B cell (primary cell): Measurements from ENCODE around the gene GRID1. TPM values are rescaled to one million over a fixed set of nuclear protein-coding genes. Genes with fewer than 3 reads are reported as not detected.

Source experiments
- ATAC-seq: fragments of 200-7000 bp; cut with Tn5 transposase; one replicate; pipeline ENCODE4 v1.10.0; 2021; ENCODE audit warnings: low read depth, mild to moderate bottlenecking, moderate number of reproducible peaks, moderate library complexity
- CTCF ChIA-PET: fragments of 350-600 bp; sonication (Branson Sonifier 250); formaldehyde crosslinking; loops from one replicate; lab custom pipeline; 2021; ENCODE audit warnings: antibody characterized with exemption, inconsistent platforms; lab: Charles Lee
- POLR2A ChIA-PET: fragments of 350-600 bp; sonication (Branson Sonifier 250); formaldehyde crosslinking; loops from one replicate; lab custom pipeline; 2021; ENCODE audit warnings: antibody characterized with exemption; lab: Charles Lee
- DNase-seq: peaks from one replicate; pipeline ENCODE4 v3.0.0; 2013
- H2AFZ ChIP-seq: 2 replicates; pipeline ENCODE4 v1.6.1; 2012; ENCODE audit warnings: mild to moderate bottlenecking, low read depth, low read length; ENCODE audit not compliant: insufficient read depth, poor library complexity, severe bottlenecking
- H3K27ac ChIP-seq, 2 donors: 1 replicate in 1 of 2; 2 replicates in 1 of 2; pipeline ENCODE4 v1.5.1; 2012 to 2013; ENCODE audit warnings: low read length in 2 of 2, mild to moderate bottlenecking in 2 of 2, moderate library complexity in 1 of 2
- H3K27me3 ChIP-seq, 4 experiments: fragments of 200-600 bp in 1 of 4; sonication (generic) in 1 of 4; replicated peaks in 1 of 4; 1 replicate in 2 of 4; 2 replicates in 2 of 4; pipeline versions ENCODE4 v1.6.1 to v1.7.0; 2013 to 2016; ENCODE audit warnings: low read length in 3 of 4, mild to moderate bottlenecking in 2 of 4, mixed read lengths in 1 of 4, moderate library complexity in 1 of 4; ENCODE audit not compliant: insufficient read depth in 4 of 4, control insufficient read depth in 3 of 4; ENCODE audit errors: control extremely low read depth in 1 of 4
- H3K36me3 ChIP-seq, 2 experiments: replicated peaks in 1 of 2; 1 replicate in 1 of 2; 2 replicates in 1 of 2; pipeline versions ENCODE4 v1.6.1 to v1.7.1; 2013; ENCODE audit warnings: low read length in 1 of 2; ENCODE audit not compliant: insufficient read depth in 2 of 2, control insufficient read depth in 1 of 2; ENCODE audit errors: control extremely low read depth in 1 of 2, extremely low read depth in 1 of 2
- H3K4me1 ChIP-seq, 2 donors: fragments of 200-600 bp in 1 of 2; sonication (generic) in 1 of 2; 1 replicate in 1 of 2; 2 replicates in 1 of 2; pipeline versions ENCODE4 v1.5.1 to v1.6.1; 2013 to 2017; ENCODE audit warnings: low read length in 2 of 2; ENCODE audit not compliant: control insufficient read depth in 2 of 2, insufficient read depth in 2 of 2
- H3K4me2 ChIP-seq: replicated peaks from 2 replicates; pipeline ENCODE3; 2012; ENCODE audit warnings: mild to moderate bottlenecking, low read depth, low read length; ENCODE audit not compliant: poor library complexity, severe bottlenecking
- H3K4me3 ChIP-seq, 5 experiments: fragments of 200-600 bp in 1 of 5; sonication (generic) in 1 of 5; 1 replicate in 3 of 5; 2 replicates in 2 of 5; pipeline versions ENCODE4 v1.5.1 to v1.7.0; 2011 to 2016; ENCODE audit warnings: low read length in 4 of 5, mild to moderate bottlenecking in 4 of 5, low read depth in 2 of 5, control low read depth in 1 of 5, moderate library complexity in 1 of 5; ENCODE audit not compliant: insufficient read depth in 1 of 5; ENCODE audit errors: control extremely low read depth in 1 of 5, extremely low read depth in 1 of 5
- H3K79me2 ChIP-seq: fragments of 200-600 bp; sonication (generic); one replicate; pipeline ENCODE4 v1.6.0; 2016; ENCODE audit warnings: low read length; ENCODE audit not compliant: control insufficient read depth, insufficient read depth
- H3K9ac ChIP-seq: fragments of 200-600 bp; sonication (generic); 2 replicates; pipeline ENCODE4 v1.6.1; 2017; ENCODE audit warnings: mild to moderate bottlenecking, low read length, moderate library complexity
- H3K9me3 ChIP-seq, 3 donors: one replicate each; pipeline versions ENCODE4 v1.6.1 to v1.7.1; 2013; ENCODE audit warnings: low read length in 2 of 3; ENCODE audit not compliant: control insufficient read depth in 2 of 3, insufficient read depth in 1 of 3; ENCODE audit errors: control extremely low read depth in 1 of 3
- H4K20me1 ChIP-seq: 2 replicates; pipeline ENCODE4 v1.6.0; 2012; ENCODE audit warnings: mild to moderate bottlenecking, low read length; ENCODE audit not compliant: insufficient read depth, control insufficient read depth, poor library complexity, severe bottlenecking
- H3K27ac Mint-ChIP-seq: one replicate; pipeline ENCODE4 v1.8.0; 2021; ENCODE audit warnings: mixed read lengths
- H3K27me3 Mint-ChIP-seq: one replicate; pipeline ENCODE4 v1.8.0; 2021; ENCODE audit warnings: mixed read lengths
- H3K4me1 Mint-ChIP-seq: one replicate; pipeline ENCODE4 v1.8.0; 2021; ENCODE audit warnings: mixed read lengths
- H3K4me3 Mint-ChIP-seq: one replicate; pipeline ENCODE4 v1.8.0; 2021; ENCODE audit warnings: mixed read lengths
- H3K9me3 Mint-ChIP-seq: one replicate; pipeline ENCODE4 v1.8.0; 2022; ENCODE audit warnings: mixed read lengths; ENCODE audit not compliant: insufficient read depth
- EZH2 ChIP-seq: IDR thresholded peaks from 2 replicates; pipeline ENCODE4 v1.6.1; 2012; ENCODE audit warnings: borderline replicate concordance, low read depth, mild to moderate bottlenecking, moderate library complexity, low read length; ENCODE audit not compliant: insufficient read depth, poor library complexity, severe bottlenecking
- WGBS: methylation state at CpG from one replicate; pipeline ENCODE4 v1.1.5; 2013; ENCODE audit warnings: missing lambda C conversion rate; ENCODE audit not compliant: insufficient coverage; 5-methylcytosine and 5-hydroxymethylcytosine counted together
- intact Hi-C: fragments of 100-400 bp; cut with micrococcal nuclease; formaldehyde crosslinking; loops from one replicate; pipeline ENCODE4 v1.10.0; 2022
- polyA plus RNA-seq: library from polyadenylated mRNA; depleted of rRNA; stranded (reverse); fragments of >200 nt; gene quantifications from 2 replicates; pipeline ENCODE4 v1.2.3, GENCODE V29; 2012
- total RNA-seq, 2 donors: library from RNA; stranded (reverse); fragments of 120-200 nt in 1 of 2; gene quantifications; 1 replicate in 1 of 2; 2 replicates in 1 of 2; pipeline versions ENCODE4 v1.2.3 to v1.2.4, GENCODE V29; 2013 to 2022
- TF ChIP-seq, protein P1 (sequence below): fragments of 200-600 bp; IDR thresholded peaks from one replicate; pipeline ENCODE4 v1.8.0; 2022; ENCODE audit warnings: antibody characterized with exemption, mild to moderate bottlenecking

GRID1 gene
- total and polyA plus RNA-seq, 2 donors (not counting 1 experiment from before 2014, with no cell fraction given): not detected

GRCh38 chr10:86060386-86061277 is 306.0 kb downstream of the GRID1 start:
- ATAC-seq: no peak
- Histone ChIP-seq H3K4me3 (no peak overlapping the region), H3K4me2 (no peak overlapping the region), H3K27me3 (no peaks in the 10 kb centered on the region), H3K4me1 (no peaks in the 10 kb centered on the region), H3K36me3 (no peaks in the 10 kb centered on the region), H2AFZ (no peak overlapping the region), H3K9me3 (no peaks in the 10 kb centered on the region), H3K27ac (no peak overlapping the region), H3K79me2 (no peaks in the 10 kb centered on the region), H3K9ac (no peak overlapping the region), H4K20me1 (no peaks in the 10 kb centered on the region)
- Mint-ChIP-seq H3K9me3 (no peaks in the 10 kb centered on the region), H3K4me3 (no peak overlapping the region), H3K27me3 (peaks cover 30% of the 10 kb centered on the region), H3K27ac (no peak overlapping the region), H3K4me1 (no peaks in the 10 kb centered on the region)
- WGBS: 77% methylated on average over 9 of the region's 9 CpGs
- TF ChIP-seq, protein P1, sequence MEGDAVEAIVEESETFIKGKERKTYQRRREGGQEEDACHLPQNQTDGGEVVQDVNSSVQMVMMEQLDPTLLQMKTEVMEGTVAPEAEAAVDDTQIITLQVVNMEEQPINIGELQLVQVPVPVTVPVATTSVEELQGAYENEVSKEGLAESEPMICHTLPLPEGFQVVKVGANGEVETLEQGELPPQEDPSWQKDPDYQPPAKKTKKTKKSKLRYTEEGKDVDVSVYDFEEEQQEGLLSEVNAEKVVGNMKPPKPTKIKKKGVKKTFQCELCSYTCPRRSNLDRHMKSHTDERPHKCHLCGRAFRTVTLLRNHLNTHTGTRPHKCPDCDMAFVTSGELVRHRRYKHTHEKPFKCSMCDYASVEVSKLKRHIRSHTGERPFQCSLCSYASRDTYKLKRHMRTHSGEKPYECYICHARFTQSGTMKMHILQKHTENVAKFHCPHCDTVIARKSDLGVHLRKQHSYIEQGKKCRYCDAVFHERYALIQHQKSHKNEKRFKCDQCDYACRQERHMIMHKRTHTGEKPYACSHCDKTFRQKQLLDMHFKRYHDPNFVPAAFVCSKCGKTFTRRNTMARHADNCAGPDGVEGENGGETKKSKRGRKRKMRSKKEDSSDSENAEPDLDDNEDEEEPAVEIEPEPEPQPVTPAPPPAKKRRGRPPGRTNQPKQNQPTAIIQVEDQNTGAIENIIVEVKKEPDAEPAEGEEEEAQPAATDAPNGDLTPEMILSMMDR: no peak
- TF ChIP-seq EZH2: no peak
- POLR2A ChIA-PET: no interaction called here
- intact Hi-C loops: no loop called here
- DNase-seq: no peak
- CTCF ChIA-PET: interaction anchor here (0.5 kb wide), 1 partner anchor 1871 kb away, joined by 3 read pairs; no protein-coding TSS in a partner anchor

DNA sequence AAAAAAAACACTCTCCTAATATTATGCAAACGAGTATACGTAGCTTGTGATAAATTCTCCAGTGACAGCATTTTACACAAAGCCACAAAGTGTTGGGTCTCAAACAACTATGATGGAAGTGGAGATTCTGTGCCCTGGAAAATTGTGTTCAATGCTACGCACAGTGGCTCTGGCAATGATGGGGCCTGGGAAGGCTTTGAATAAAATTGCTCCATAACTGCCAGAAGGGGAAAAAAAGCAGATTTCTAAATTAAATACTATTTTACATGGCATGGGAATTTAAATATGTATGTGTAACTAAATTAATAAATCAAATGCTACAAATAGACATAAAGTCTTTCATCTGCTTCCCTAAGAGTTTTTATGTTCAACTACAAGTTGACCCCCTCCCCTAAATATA is 306.7 kb downstream of the GRID1 start:
- Histone ChIP-seq H3K27me3 (no peaks in the 10 kb centered on the region), H2AFZ (no peak overlapping the region), H3K27ac (no peak overlapping the region), H3K36me3 (no peaks in the 10 kb centered on the region), H3K9ac (no peak overlapping the region), H3K9me3 (peaks cover 0 to 2% (median 0%) of the 10 kb centered on the region in 3 donors), H3K4me1 (no peaks in the 10 kb centered on the region), H4K20me1 (no peaks in the 10 kb centered on the region), H3K4me3 (no peak overlapping the region), H3K79me2 (no peaks in the 10 kb centered on the region), H3K4me2 (no peak overlapping the region)
- Mint-ChIP-seq H3K9me3 (no peaks in the 10 kb centered on the region), H3K27ac (no peak overlapping the region), H3K4me1 (no peaks in the 10 kb centered on the region), H3K27me3 (peaks cover 25% of the 10 kb centered on the region), H3K4me3 (no peak overlapping the region)
- intact Hi-C loops: no loop called here
- POLR2A ChIA-PET: no interaction called here
- ATAC-seq (no peak), DNase-seq (no peak)
- WGBS: no CpG with 5 or more reads among the region's 3 CpGs
- CTCF ChIA-PET: no interaction called here
- no peak for TF ChIP-seq EZH2
- TF ChIP-seq, protein P1: no peak
